SK-N-SH (cell line): ENCODE data around the gene CAPRIN2. TPM values are rescaled to one million over a fixed set of nuclear protein-coding genes. Genes with fewer than 3 reads are reported as not detected.
A peak's percentile ranks its signal among the peaks of the same experiment; 100 is the strongest.

Source experiments
- CTCF ChIA-PET: fragments of 300-600, 350-600 bp; formaldehyde crosslinking; extraction: SDS; loops from one replicate; lab custom pipeline; 2021; lab: Yijun Ruan, JAX
- POLR2A ChIA-PET: fragments of 350-600 bp; sonication (Branson Sonifier 250); formaldehyde crosslinking; extraction: SDS; loops from one replicate; lab custom pipeline; 2020; ENCODE audit warnings: antibody characterized with exemption, inconsistent platforms; lab: Yijun Ruan, JAX
- DNase-seq: peaks from one replicate; pipeline ENCODE4 v3.0.0; 2012
- H2AFZ ChIP-seq: fragments of 200-600 bp; sonication (generic); 2 replicates; pipeline ENCODE4 v1.8.1; 2016; ENCODE audit warnings: antibody characterized with exemption, mild to moderate bottlenecking, low read depth
- H3F3A ChIP-seq: fragments of 200-600 bp; sonication (generic); replicated peaks from 2 replicates; pipeline ENCODE3; 2016; ENCODE audit warnings: antibody characterized with exemption, mild to moderate bottlenecking; ENCODE audit not compliant: insufficient read depth
- H3K27ac ChIP-seq, 2 experiments: fragments of 200-500 bp in 1 of 2; fragments of 200-600 bp in 1 of 2; sonication (Bioruptor generic) in 1 of 2; sonication (generic), shearing (Covaris generic) in 1 of 2; 2 replicates each; pipeline versions ENCODE4 v1.5.1 to v1.6.1; 2014 to 2016; ENCODE audit warnings: low read depth in 2 of 2, inconsistent platforms in 1 of 2, low read length in 1 of 2, mild to moderate bottlenecking in 1 of 2, mixed read lengths in 1 of 2
- H3K27me3 ChIP-seq: fragments of 200-600 bp; sonication (generic), shearing (Covaris generic); 2 replicates; pipeline ENCODE4 v1.6.1; 2016; ENCODE audit warnings: mixed run types; ENCODE audit not compliant: insufficient read depth
- H3K36me3 ChIP-seq, 2 experiments: fragments of 200-500 bp in 1 of 2; fragments of 200-600 bp in 1 of 2; sonication (Bioruptor generic) in 1 of 2; sonication (generic) in 1 of 2; replicated peaks in 1 of 2; 2 replicates each; pipeline versions ENCODE3 to v1.5.1; 2014 to 2016; ENCODE audit warnings: low read length in 1 of 2, mild to moderate bottlenecking in 1 of 2; ENCODE audit not compliant: insufficient read depth in 2 of 2, control insufficient read depth in 1 of 2
- H3K4me1 ChIP-seq, 2 experiments: fragments of 200-500 bp in 1 of 2; fragments of 200-600 bp in 1 of 2; sonication (Bioruptor generic) in 1 of 2; sonication (generic), shearing (Covaris generic) in 1 of 2; 2 replicates each; pipeline versions ENCODE4 v1.5.1 to v1.6.1; 2014 to 2016; ENCODE audit warnings: low read depth in 1 of 2, low read length in 1 of 2, mixed run types in 1 of 2; ENCODE audit not compliant: insufficient read depth in 2 of 2, control insufficient read depth in 1 of 2
- H3K4me2 ChIP-seq: fragments of 200-600 bp; sonication (generic), shearing (Covaris generic); 2 replicates; pipeline ENCODE4 v1.6.1; 2017; ENCODE audit warnings: mixed run types
- H3K4me3 ChIP-seq, 2 experiments: fragments of 200-500 bp in 1 of 2; fragments of 200-600 bp in 1 of 2; sonication (Bioruptor generic) in 1 of 2; sonication (generic), shearing (Covaris generic) in 1 of 2; 2 replicates each; pipeline versions ENCODE4 v1.5.1 to v1.8.1; 2014 to 2016; ENCODE audit warnings: low read depth in 2 of 2, inconsistent platforms in 1 of 2, low read length in 1 of 2, mild to moderate bottlenecking in 1 of 2, mixed read lengths in 1 of 2, moderate library complexity in 1 of 2
- H3K79me2 ChIP-seq: fragments of 200-600 bp; sonication (generic); 2 replicates; pipeline ENCODE4 v1.8.1; 2017; ENCODE audit warnings: mild to moderate bottlenecking; ENCODE audit not compliant: insufficient read depth
- H3K9ac ChIP-seq: fragments of 200-600 bp; sonication (generic); 2 replicates; pipeline ENCODE4 v1.6.1; 2017; ENCODE audit warnings: mixed run types
- H3K9me2 ChIP-seq: fragments of 200-600 bp; sonication (generic); 2 replicates; pipeline ENCODE4 v1.6.1; 2017; ENCODE audit warnings: mixed run types
- H3K9me3 ChIP-seq: fragments of 200-600 bp; sonication (generic); 2 replicates; pipeline ENCODE4 v1.6.1; 2017; ENCODE audit warnings: mixed run types, mild to moderate bottlenecking, moderate library complexity
- H4K20me1 ChIP-seq: fragments of 200-600 bp; sonication (generic); 2 replicates; pipeline ENCODE4 v1.6.1; 2017; ENCODE audit warnings: mild to moderate bottlenecking, mixed run types; ENCODE audit not compliant: insufficient read depth
- CHD2 ChIP-seq: fragments of 150-350 bp; IDR thresholded peaks from 2 replicates; pipeline ENCODE4 v1.6.1; 2018; ENCODE audit warnings: low read length; ENCODE audit not compliant: partially characterized antibody
- CTCF ChIP-seq: fragments of 200-600 bp; sonication (generic); IDR thresholded peaks from 2 replicates; pipeline ENCODE4 v1.6.1; 2017; ENCODE audit warnings: antibody characterized with exemption, mild to moderate bottlenecking, moderate library complexity
- ELF1 ChIP-seq: IDR thresholded peaks from 2 replicates; pipeline ENCODE4 v1.4.0; 2012
- EZH2phosphoT487 ChIP-seq: fragments of 200-600 bp; sonication (generic); IDR thresholded peaks from 2 replicates; pipeline ENCODE4 v1.6.1; 2017; ENCODE audit warnings: low read depth, mixed run types, mild to moderate bottlenecking, antibody characterized with exemption, moderate library complexity, borderline replicate concordance
- FOXJ3 ChIP-seq: sonication (generic); formaldehyde crosslinking; IDR thresholded peaks from 2 replicates; pipeline ENCODE4 v1.5.1; 2020; ENCODE audit warnings: mild to moderate bottlenecking, missing genetic modification reagents
- FOXM1 ChIP-seq: IDR thresholded peaks from 2 replicates; pipeline ENCODE4 v1.4.0; 2012; ENCODE audit warnings: low read depth, mild to moderate bottlenecking
- GABPA ChIP-seq: IDR thresholded peaks from 2 replicates; pipeline ENCODE4 v1.4.0; 2012; ENCODE audit warnings: low read depth, mild to moderate bottlenecking
- JUND ChIP-seq: IDR thresholded peaks from 2 replicates; pipeline ENCODE4 v1.4.0; 2012
- MAX ChIP-seq: IDR thresholded peaks from 2 replicates; pipeline ENCODE4 v1.4.0; 2012; ENCODE audit warnings: low read depth
- MEF2A ChIP-seq: IDR thresholded peaks from 2 replicates; pipeline ENCODE4 v1.4.0; 2012; ENCODE audit warnings: low read depth, borderline replicate concordance
- MXI1 ChIP-seq: IDR thresholded peaks from 2 replicates; pipeline ENCODE4 v1.6.1; 2012; ENCODE audit warnings: mild to moderate bottlenecking, low read depth, low read length, improper control_type of control experiment
- NRF1 ChIP-seq: IDR thresholded peaks from 2 replicates; pipeline ENCODE4 v1.6.1; 2012; ENCODE audit warnings: low read depth, mild to moderate bottlenecking, low read length
- RAD21 ChIP-seq: IDR thresholded peaks from 2 replicates; pipeline ENCODE4 v1.6.1; 2012; ENCODE audit warnings: mild to moderate bottlenecking, low read length
- RCOR1 ChIP-seq: fragments of 150-350 bp; IDR thresholded peaks from 2 replicates; pipeline ENCODE4 v1.6.1; 2017; ENCODE audit warnings: antibody characterized with exemption, low read length
- TAF1 ChIP-seq: IDR thresholded peaks from 2 replicates; pipeline ENCODE4 v1.6.1; 2012; ENCODE audit warnings: low read depth, mild to moderate bottlenecking, low read length, moderate library complexity, borderline replicate concordance
- TCF12 ChIP-seq: IDR thresholded peaks from 2 replicates; pipeline ENCODE4 v1.4.0; 2012
- TEAD4 ChIP-seq: IDR thresholded peaks from 2 replicates; pipeline ENCODE4 v1.4.0; 2012; ENCODE audit warnings: mild to moderate bottlenecking, borderline replicate concordance; ENCODE audit not compliant: insufficient read depth
- YY1 ChIP-seq: IDR thresholded peaks from 2 replicates; pipeline ENCODE4 v1.4.0; 2012; ENCODE audit warnings: low read depth, mild to moderate bottlenecking
- WGBS: methylation state at CpG from one replicate; pipeline ENCODE4 v1.1.6; 2017; ENCODE audit warnings: low lambda C conversion rate; 5-methylcytosine and 5-hydroxymethylcytosine counted together
- polyA plus RNA-seq, 3 experiments: library from polyadenylated mRNA; depleted of rRNA; stranded (reverse); fragments of >200 nt; gene quantifications; 2 replicates each; pipeline ENCODE4 v1.2.3, GENCODE V29; 2012

CAPRIN2 gene
- polyA plus RNA-seq, 1 of the 3 experiments (the other 2 are of a cell fraction): 21.4 TPM

GRCh38 chr12:30796313-30796780 is 41.6 kb upstream of the CAPRIN2 start:
- Histone ChIP-seq H2AFZ (peak overlapping the region; percentile 86), H3K27me3 (no peaks in the 10 kb centered on the region), H3K4me3 (peak overlapping the region; percentile 66 to 76), H3K4me2 (peak overlapping the region; percentile 98), H3K9ac (peak overlapping the region; percentile 94), H3F3A (peaks cover 44% of the 10 kb centered on the region), H3K9me3 (no peaks in the 10 kb centered on the region), H3K36me3 (peaks cover 0 to 24% of the 10 kb centered on the region in 2 experiments), H3K79me2 (peaks cover 13% of the 10 kb centered on the region), H3K9me2 (no peaks in the 10 kb centered on the region), H3K27ac (peak overlapping the region; percentile 35 to 98; a peak in 3 of 4 replicates), H4K20me1 (no peaks in the 10 kb centered on the region), H3K4me1 (peaks cover 9 to 43% of the 10 kb centered on the region in 2 experiments; a peak in 3 of 4 replicates)
- 0 out of 2 replicates have a peak, but pooled peaks have one; percentile 33 for TF ChIP-seq TAF1
- TF ChIP-seq FOXM1: no peak
- TF ChIP-seq YY1: no peak
- TF ChIP-seq GABPA: no peak
- no peak for TF ChIP-seq RCOR1
- TF ChIP-seq RAD21: no peak
- TF ChIP-seq CHD2: no peak
- no peak for TF ChIP-seq TEAD4
- TF ChIP-seq TCF12: no peak
- peak; percentile 34; the same call in 1 of the 2 replicates for TF ChIP-seq MAX
- 0 out of 2 replicates have a peak, but pooled peaks have one; percentile 3 for TF ChIP-seq CTCF
- TF ChIP-seq JUND: no peak
- TF ChIP-seq FOXJ3 (CRISPR knock-in tag): no peak
- no peak for TF ChIP-seq EZH2phosphoT487
- peak; percentile 65 for TF ChIP-seq NRF1
- no peak for TF ChIP-seq MXI1
- TF ChIP-seq ELF1: 0 out of 2 replicates have a peak, but pooled peaks have one; percentile 1
- TF ChIP-seq MEF2A: no peak
- 0% methylated on average over 16 of the region's 38 CpGs for WGBS
- ChIA-PET CTCF (interaction anchor here (0.6 to 3.4 kb wide), 9 partner anchors 9 to 1276 kb away, joined by 3 to 21 read pairs (median 3); no protein-coding TSS in a partner anchor), POLR2A (interaction anchor here (0.6 kb wide), 1 partner anchor 100 kb away, joined by 3 read pairs; the partner anchor contains the start of gene IPO8)
- DNase-seq: peak; percentile 88
